CD4-positive, alpha-beta memory T cell (primary cell): ENCODE measurements around the gene IGLON5. TPM values are rescaled to one million over a fixed set of nuclear protein-coding genes. Genes with fewer than 3 reads are reported as not detected.
A peak's percentile ranks its signal among the peaks of the same experiment; 100 is the strongest.

Experiments used
- CTCF ChIA-PET: fragments of 350-600 bp; sonication (Branson Sonifier 250); formaldehyde crosslinking; loops from one replicate; lab custom pipeline; 2021; ENCODE audit warnings: inconsistent platforms; ENCODE audit not compliant: partially characterized antibody; lab: Charles Lee
- POLR2A ChIA-PET: fragments of 350-600 bp; sonication (Branson Sonifier 250); formaldehyde crosslinking; loops from one replicate; lab custom pipeline; 2021; ENCODE audit not compliant: partially characterized antibody; lab: Charles Lee
- DNase-seq, 5 donors: peaks; one replicate each; pipeline versions ENCODE4 v3.0.0 to v3.0.0-alpha.2; 2020 to 2022; ENCODE audit warnings: mixed read lengths in 1 of 5
- H3K27ac ChIP-seq: one replicate; pipeline ENCODE4 v1.7.0; 2013; ENCODE audit warnings: low read depth, low read length
- H3K27me3 ChIP-seq: 2 replicates; pipeline ENCODE4 v1.7.0; 2013; ENCODE audit warnings: mild to moderate bottlenecking, low read length, moderate library complexity; ENCODE audit not compliant: insufficient read depth
- H3K36me3 ChIP-seq: 2 replicates; pipeline ENCODE4 v1.7.0; 2013; ENCODE audit warnings: mild to moderate bottlenecking, low read length, moderate library complexity; ENCODE audit not compliant: insufficient read depth
- H3K4me1 ChIP-seq: 2 replicates; pipeline ENCODE4 v1.7.0; 2013; ENCODE audit warnings: mild to moderate bottlenecking, low read length, moderate library complexity; ENCODE audit not compliant: insufficient read depth
- H3K4me3 ChIP-seq, 2 donors: one replicate each; pipeline ENCODE4 v1.7.0; 2013; ENCODE audit warnings: low read length in 2 of 2, mild to moderate bottlenecking in 1 of 2
- H3K9me3 ChIP-seq, 2 donors: one replicate each; pipeline ENCODE4 v1.7.0; 2013; ENCODE audit warnings: low read length in 2 of 2, control low read depth in 1 of 2; ENCODE audit not compliant: control insufficient read depth in 1 of 2
- H3K27ac Mint-ChIP-seq, 7 donors: one replicate each; pipeline ENCODE4 v1.8.0; 2020 to 2021; ENCODE audit warnings: mixed read lengths in 7 of 7, mild to moderate bottlenecking in 6 of 7, inconsistent platforms in 3 of 7, moderate library complexity in 3 of 7
- H3K27me3 Mint-ChIP-seq, 2 donors: one replicate each; pipeline ENCODE4 v1.8.0; 2020 to 2021; ENCODE audit warnings: mixed read lengths in 2 of 2
- H3K36me3 Mint-ChIP-seq, 2 donors: one replicate each; pipeline ENCODE4 v1.8.0; 2020 to 2021; ENCODE audit warnings: mixed read lengths in 2 of 2, inconsistent platforms in 1 of 2, mild to moderate bottlenecking in 1 of 2
- H3K4me1 Mint-ChIP-seq, 4 donors: one replicate each; pipeline ENCODE4 v1.8.0; 2020 to 2021; ENCODE audit warnings: mixed read lengths in 4 of 4, mild to moderate bottlenecking in 1 of 4
- H3K4me3 Mint-ChIP-seq, 8 donors: one replicate each; pipeline ENCODE4 v1.8.0; 2020 to 2021; ENCODE audit warnings: mixed read lengths in 8 of 8, mild to moderate bottlenecking in 7 of 8, moderate library complexity in 6 of 8, inconsistent platforms in 3 of 8
- H3K9me3 Mint-ChIP-seq, 8 donors: one replicate each; pipeline ENCODE4 v1.8.0; 2020 to 2021; ENCODE audit warnings: mixed read lengths in 8 of 8, mild to moderate bottlenecking in 5 of 8, inconsistent platforms in 3 of 8, moderate library complexity in 1 of 8
- intact Hi-C: fragments of 100-400 bp; cut with micrococcal nuclease; formaldehyde crosslinking; loops from one replicate; pipeline ENCODE4 v1.15.1; 2023
- polyA plus RNA-seq, 2 donors: library from polyadenylated mRNA; unstranded; fragments of 300-500 nt; fragmentation: Illumina TruSeq; gene quantifications; one replicate each; pipeline ENCODE4 v1.2.3, GENCODE V29; 2021
- total RNA-seq, 2 experiments: library from RNA; stranded (reverse); gene quantifications; one replicate each; pipeline ENCODE4 v1.2.3, GENCODE V29; 2021

IGLON5 gene
- total and polyA plus RNA-seq, 4 experiments from 2014 or later = not detected

DNA sequence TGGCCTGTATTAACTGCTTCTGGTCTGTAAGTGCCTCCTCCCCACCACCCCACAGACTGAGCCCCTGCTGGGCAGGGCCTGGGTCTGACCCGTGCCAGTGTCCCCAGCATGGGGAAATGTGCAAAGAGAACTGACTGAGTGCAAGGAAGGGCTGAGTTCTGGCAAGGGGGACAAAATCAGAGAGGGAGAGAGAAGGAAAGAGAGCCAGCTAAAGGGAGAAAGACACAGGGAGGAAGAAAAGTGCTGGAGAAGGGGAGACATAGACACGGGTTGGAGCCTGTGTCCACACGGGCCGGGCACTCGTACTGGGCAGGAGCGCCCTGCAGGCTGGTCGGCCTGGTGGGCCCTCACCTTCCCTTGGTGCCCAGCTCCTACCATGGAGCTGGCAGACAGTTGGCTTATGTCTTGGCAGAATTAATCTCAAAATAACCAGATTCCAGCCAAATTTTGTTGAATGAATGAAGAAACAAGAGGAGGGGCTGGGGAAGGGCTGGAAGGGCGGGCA lies 59.8 kb downstream of the IGLON5 start:
- Histone ChIP-seq H3K9me3 (no peaks in the 10 kb centered on the region), H3K27ac (peak overlapping the region; percentile 66), H3K27me3 (no peaks in the 10 kb centered on the region), H3K4me3 (no peak overlapping the region), H3K4me1 (peaks cover 74% of the 10 kb centered on the region), H3K36me3 (no peaks in the 10 kb centered on the region)
- Mint-ChIP-seq H3K4me1 (peaks cover 45 to 90% (median 67%) of the 10 kb centered on the region in 4 donors), H3K27ac (peak overlapping the region; percentile 31 to 92 (median 79)), H3K27me3 (no peaks in the 10 kb centered on the region), H3K9me3 (no peaks in the 10 kb centered on the region), H3K4me3 (peak overlapping the region; percentile 3 to 78 (median 65)), H3K36me3 (peaks cover 0 to 9% of the 10 kb centered on the region in 2 donors)
- intact Hi-C loops = no loop called here
- no peak for DNase-seq
- CTCF ChIA-PET = interaction anchor here (1.3 to 2.3 kb wide), 2 partner anchors 17 to 27 kb away, joined by 3 to 10 read pairs; no protein-coding TSS in a partner anchor
- POLR2A ChIA-PET = no interaction called here

DNA sequence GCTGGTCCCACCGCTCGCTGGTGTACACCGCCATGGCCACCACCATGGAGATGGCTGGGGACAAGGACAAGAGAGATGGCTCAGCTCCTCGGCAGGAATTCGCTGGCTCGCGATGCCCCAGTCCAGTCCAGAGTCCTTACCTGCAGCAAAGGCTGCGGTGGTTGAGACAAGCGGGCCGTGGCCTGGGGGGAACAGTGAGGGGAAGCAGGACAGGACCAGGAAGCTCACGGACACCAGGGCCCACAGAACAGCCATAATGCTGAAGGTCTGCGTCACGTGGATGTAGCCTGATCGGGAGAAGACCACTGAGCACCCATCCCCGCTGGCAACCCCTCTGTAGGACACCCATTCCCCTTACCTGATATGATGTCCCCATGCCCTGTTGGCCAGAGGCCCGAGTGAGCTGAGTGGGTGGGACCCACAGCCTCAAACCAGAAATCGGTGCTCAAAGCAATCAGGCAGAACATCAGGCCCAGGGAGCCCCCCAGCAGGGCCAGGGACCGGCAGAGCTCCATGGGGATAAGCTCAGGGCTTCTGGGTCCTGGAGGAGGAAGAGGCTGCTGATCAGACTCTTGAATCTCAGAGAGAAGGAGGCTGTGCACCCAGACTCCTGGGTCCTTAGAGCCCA lies 60.7 kb downstream of the IGLON5 start:
- POLR2A ChIA-PET = interaction anchor here (0.5 kb wide), 1 partner anchor 144 kb away, joined by 3 read pairs; no protein-coding TSS in a partner anchor
- intact Hi-C loops = no loop called here
- H3K4me3 ChIP-seq = peak overlapping the region; percentile 21 to 27
- peaks cover 0 to 5% of the 10 kb centered on the region in 2 donors for H3K36me3 Mint-ChIP-seq
- no peaks in the 10 kb centered on the region for H3K27me3 Mint-ChIP-seq
- no peaks in the 10 kb centered on the region for H3K9me3 Mint-ChIP-seq
- peak overlapping the region in 7 of 8 donors; percentile 7 to 78 (median 65) for H3K4me3 Mint-ChIP-seq
- peak overlapping the region; percentile 79 to 96 (median 88) for H3K27ac Mint-ChIP-seq
- peak overlapping the region; percentile 66 for H3K27ac ChIP-seq
- no peak for DNase-seq
- no peaks in the 10 kb centered on the region for H3K27me3 ChIP-seq
- H3K4me1 ChIP-seq = peaks cover 70% of the 10 kb centered on the region
- no peaks in the 10 kb centered on the region for H3K9me3 ChIP-seq
- peaks cover 44 to 87% (median 67%) of the 10 kb centered on the region in 4 donors for H3K4me1 Mint-ChIP-seq
- CTCF ChIA-PET = interaction anchor here (0.8 to 2.3 kb wide), 3 partner anchors 22 to 34 kb away, joined by 3 to 10 read pairs (median 3); no protein-coding TSS in a partner anchor
- no peaks in the 10 kb centered on the region for H3K36me3 ChIP-seq

DNA sequence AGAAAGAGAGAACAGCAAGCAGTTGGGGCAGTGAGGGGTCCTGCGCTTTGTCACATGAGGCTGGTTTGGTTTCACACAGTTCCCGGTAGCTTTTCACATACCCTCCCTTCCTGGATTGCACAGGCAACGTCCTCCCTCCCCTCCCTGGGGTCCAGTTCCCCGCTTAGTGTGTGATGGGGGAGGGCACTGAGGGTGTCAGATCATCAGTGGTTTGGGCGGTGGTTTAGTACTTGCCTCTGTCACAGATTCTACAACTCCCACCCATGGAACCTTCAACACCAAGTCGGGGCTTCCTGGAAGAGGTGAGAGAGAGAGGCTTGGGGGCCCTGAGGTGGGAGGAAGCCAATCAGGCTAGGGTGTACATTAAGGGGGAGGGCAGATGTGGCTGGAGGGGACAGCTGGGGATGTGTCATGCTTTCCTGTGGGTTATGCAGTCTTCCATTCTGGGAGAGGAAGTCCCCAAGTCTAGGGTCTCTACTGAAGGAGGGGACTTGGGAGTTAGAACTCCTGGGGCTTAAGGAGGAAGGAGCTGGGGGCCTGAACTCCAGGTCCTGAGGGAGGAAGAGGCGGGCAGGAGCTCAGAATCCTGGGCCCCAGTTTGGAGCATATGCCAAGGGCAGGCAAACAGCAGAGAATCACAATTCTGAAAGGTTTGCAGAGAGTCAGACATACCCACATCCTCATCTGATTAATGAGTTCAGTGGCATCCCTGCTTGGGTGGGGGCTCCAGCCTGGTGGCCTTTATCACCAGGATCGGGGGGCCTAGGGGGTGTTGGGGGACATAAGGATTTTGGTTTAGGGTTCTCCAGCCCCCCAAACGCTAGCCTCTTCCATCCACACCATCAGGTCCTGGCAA lies 61.4 kb downstream of the IGLON5 start, which contains the start of gene NKG7:
NKG7 (minus strand) TSS at position 6 of the 856 bp plus-strand sequence. CDS start 119 bp downstream, outside the sequence.
- no peaks in the 10 kb centered on the region for H3K36me3 ChIP-seq
- no peaks in the 10 kb centered on the region for H3K36me3 Mint-ChIP-seq
- H3K9me3 ChIP-seq = no peaks in the 10 kb centered on the region
- no peaks in the 10 kb centered on the region for H3K9me3 Mint-ChIP-seq
- H3K27ac ChIP-seq = peak within 1 kb of the TSS; percentile 66
- no peaks in the 10 kb centered on the region for H3K27me3 Mint-ChIP-seq
- peaks cover 68% of the 10 kb centered on the region for H3K4me1 ChIP-seq
- peak within 1 kb of the TSS; percentile 7 to 78 (median 65) for H3K4me3 Mint-ChIP-seq
- no peaks in the 10 kb centered on the region for H3K27me3 ChIP-seq
- intact Hi-C loops = no loop called here
- ChIA-PET POLR2A (no interaction called here), CTCF (interaction anchor here (0.6 to 2.3 kb wide), 4 partner anchors 21 to 35 kb away, joined by 3 to 10 read pairs (median 3); no protein-coding TSS in a partner anchor)
- H3K27ac Mint-ChIP-seq = peak within 1 kb of the TSS; percentile 87 to 96 (median 92)
- DNase-seq = peak; percentile 45 to 87 (median 51)
- peaks cover 44 to 79% (median 61%) of the 10 kb centered on the region in 4 donors for H3K4me1 Mint-ChIP-seq
- peak within 1 kb of the TSS; percentile 21 to 27 for H3K4me3 ChIP-seq

DNA sequence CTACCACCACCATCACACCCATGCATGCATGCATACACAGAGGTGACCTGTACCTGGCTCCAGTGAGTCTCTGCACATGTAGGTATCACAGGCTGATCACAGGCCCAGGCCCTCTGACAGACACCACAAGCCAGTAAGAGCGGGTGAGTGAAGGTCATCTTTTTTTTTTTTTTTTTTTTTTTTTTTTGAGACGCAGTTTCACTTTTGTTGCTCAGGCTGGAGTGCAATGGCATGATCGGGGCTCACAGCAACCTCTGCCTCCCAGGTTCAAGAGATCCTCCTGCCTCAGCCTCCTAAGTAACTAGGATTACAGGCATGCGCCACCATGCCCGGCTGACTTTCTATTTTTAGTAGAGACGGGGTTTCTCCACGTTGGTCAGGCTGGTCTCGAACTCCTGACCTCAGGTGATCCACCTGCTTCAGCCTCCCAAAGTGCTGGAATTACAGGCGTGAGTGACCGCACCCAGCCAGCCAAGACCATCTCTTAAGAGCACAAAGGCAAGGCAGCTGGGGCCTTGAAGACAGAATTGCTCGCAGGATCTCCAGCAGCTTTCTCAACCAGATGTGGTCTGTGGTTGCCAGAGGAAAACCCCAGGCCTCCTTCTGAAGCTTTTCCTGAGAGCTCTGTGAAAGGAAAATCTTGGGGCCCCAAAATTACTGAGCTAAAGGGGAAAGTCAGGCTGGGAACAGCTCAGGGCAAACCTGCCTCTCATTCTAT lies 64.2 kb downstream of the IGLON5 start:
- H3K27me3 Mint-ChIP-seq = no peaks in the 10 kb centered on the region
- peak overlapping the region; percentile 49 to 86 (median 82) for H3K27ac Mint-ChIP-seq
- CTCF ChIA-PET = no interaction called here

DNA sequence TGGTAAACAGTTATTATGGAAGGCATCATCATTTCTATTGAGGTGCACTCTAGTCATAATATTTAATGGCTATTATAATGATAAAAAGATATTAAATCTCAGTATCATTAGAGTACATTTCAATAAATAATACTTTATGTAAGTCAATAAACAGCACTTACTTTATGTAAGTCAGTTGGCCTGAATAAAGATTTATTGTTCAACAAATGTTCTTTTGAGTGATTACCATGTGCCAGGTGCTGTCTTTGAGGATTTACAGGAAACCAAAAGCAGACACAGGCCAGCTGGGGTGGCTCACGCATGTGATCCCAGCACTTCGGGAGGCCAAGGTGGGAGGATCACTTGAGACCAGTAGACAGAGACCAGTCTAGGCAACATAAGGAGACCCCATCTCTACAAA lies 66.0 kb downstream of the IGLON5 start:
- ChIA-PET CTCF (no interaction called here), POLR2A (no interaction called here)
- peaks cover 37% of the 10 kb centered on the region for H3K4me1 ChIP-seq
- Mint-ChIP-seq H3K4me1 (peaks cover 24 to 48% (median 35%) of the 10 kb centered on the region in 4 donors), H3K9me3 (peaks cover 0 to 7% (median 2%) of the 10 kb centered on the region in 8 donors), H3K4me3 (no peak overlapping the region), H3K27me3 (no peaks in the 10 kb centered on the region), H3K27ac (no peak overlapping the region), H3K36me3 (no peaks in the 10 kb centered on the region)
- DNase-seq = no peak
- no peaks in the 10 kb centered on the region for H3K27me3 ChIP-seq
- intact Hi-C loops = no loop called here
- no peaks in the 10 kb centered on the region for H3K9me3 ChIP-seq
- no peak overlapping the region for H3K4me3 ChIP-seq
- no peak overlapping the region for H3K27ac ChIP-seq
- no peaks in the 10 kb centered on the region for H3K36me3 ChIP-seq

More for the DNA sequence above, 64.2 kb downstream of the IGLON5 start:
- Histone ChIP-seq H3K4me3 (no peak overlapping the region), H3K9me3 (no peaks in the 10 kb centered on the region), H3K4me1 (peaks cover 54% of the 10 kb centered on the region), H3K36me3 (no peaks in the 10 kb centered on the region), H3K27ac (no peak overlapping the region), H3K27me3 (no peaks in the 10 kb centered on the region)
- intact Hi-C loops = no loop called here
- DNase-seq = peak in 3 of 5 donors; percentile 16 to 56 (median 34)
- peak overlapping the region in 7 of 8 donors; percentile 21 to 79 (median 42) for H3K4me3 Mint-ChIP-seq
- H3K36me3 Mint-ChIP-seq = no peaks in the 10 kb centered on the region
- H3K9me3 Mint-ChIP-seq = peaks cover 0 to 2% (median 0%) of the 10 kb centered on the region in 8 donors
- POLR2A ChIA-PET = interaction anchor here (0.7 kb wide), 1 partner anchor 8 kb away, joined by 3 read pairs; no protein-coding TSS in a partner anchor
- H3K4me1 Mint-ChIP-seq = peaks cover 36 to 64% (median 49%) of the 10 kb centered on the region in 4 donors

DNA sequence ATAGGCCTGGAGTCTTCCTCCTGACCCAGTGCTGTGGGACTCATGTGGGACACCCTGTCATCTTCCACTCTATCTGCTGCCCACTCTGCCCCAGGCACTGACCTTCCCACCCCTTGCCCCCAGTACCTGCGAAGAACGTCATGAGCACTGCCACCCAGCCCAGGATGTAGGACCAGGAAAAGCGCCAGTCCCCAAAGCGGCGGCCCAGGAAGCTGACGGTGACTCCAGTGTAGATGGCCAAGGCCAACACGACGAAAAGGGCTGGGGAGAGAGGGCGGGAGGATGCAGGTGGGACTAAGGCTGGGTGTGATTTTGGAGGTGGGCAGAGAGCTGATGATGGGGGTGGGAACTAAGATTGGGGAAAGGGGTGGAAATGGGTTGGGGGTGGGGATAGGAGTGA lies 68.9 kb downstream of the IGLON5 start:
- Mint-ChIP-seq H3K36me3 (no peaks in the 10 kb centered on the region), H3K27ac (no peak overlapping the region), H3K4me3 (no peak overlapping the region), H3K4me1 (peaks cover 11 to 21% (median 12%) of the 10 kb centered on the region in 4 donors), H3K27me3 (no peaks in the 10 kb centered on the region), H3K9me3 (peaks cover 0 to 7% (median 2%) of the 10 kb centered on the region in 8 donors)
- intact Hi-C loops = no loop called here
- H3K4me1 ChIP-seq = peaks cover 11% of the 10 kb centered on the region
- ChIA-PET POLR2A (no interaction called here), CTCF (no interaction called here)
- H3K27ac ChIP-seq = no peak overlapping the region
- no peaks in the 10 kb centered on the region for H3K9me3 ChIP-seq
- no peaks in the 10 kb centered on the region for H3K36me3 ChIP-seq
- H3K27me3 ChIP-seq = no peaks in the 10 kb centered on the region
- H3K4me3 ChIP-seq = no peak overlapping the region
- DNase-seq = no peak
